ENCODE measurements around the gene VTCN1.

VTCN1 gene

DNA sequence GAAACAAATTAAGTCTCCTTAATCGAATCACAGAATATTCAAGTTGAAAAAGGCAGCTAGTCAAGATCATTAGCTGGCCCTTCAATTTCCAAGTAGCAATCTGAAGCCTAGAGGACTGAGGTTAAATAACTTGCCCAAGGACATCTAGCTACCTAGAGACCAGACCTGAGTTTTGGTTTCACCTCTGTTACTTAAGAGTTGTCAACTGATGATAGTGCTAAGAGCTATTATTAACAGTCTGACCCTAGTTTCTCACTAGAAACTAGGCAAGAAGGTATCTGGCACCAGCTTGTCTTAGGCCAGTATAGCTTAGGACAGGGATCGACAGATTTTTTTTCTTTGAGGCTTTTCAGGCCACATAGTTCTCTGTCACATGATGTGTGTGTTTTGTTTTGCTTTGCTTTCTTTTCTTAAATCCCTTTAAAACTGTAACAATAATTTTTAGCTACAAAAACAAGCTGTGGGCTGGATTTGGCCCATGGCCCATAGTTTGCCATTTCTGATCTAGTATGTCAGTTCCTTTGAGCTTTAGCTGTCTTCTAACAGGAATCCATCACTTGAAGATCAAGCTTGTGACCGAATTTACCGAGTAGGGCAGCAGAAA is 112.3 kb downstream of the VTCN1 start:
- no peak for DNase-seq (ENCODE audit: low read depth in 4 of 4, low spot score in 1 of 4)

DNA sequence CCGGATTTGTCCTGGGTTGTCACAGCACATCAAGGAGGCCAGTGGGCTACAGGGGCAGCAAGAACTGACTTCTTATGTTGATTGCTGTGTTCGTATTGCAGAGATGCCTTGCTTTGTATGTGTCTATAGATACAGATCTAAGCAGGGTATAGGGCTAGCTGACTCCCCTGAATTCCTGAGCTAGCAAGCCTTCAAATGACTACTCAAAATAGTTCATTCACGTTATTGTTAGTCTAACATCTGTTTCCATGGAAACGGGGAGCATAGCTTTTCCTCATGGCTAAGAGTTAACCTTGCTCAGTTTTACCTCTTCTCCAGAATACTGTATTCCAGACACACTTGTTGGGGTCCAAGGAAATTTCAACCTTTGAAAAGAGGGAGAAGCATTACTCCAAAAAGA is 113.3 kb downstream of the VTCN1 start:
- DNase-seq (ENCODE audit: low read depth in 4 of 4, low spot score in 1 of 4): no peak

DNA sequence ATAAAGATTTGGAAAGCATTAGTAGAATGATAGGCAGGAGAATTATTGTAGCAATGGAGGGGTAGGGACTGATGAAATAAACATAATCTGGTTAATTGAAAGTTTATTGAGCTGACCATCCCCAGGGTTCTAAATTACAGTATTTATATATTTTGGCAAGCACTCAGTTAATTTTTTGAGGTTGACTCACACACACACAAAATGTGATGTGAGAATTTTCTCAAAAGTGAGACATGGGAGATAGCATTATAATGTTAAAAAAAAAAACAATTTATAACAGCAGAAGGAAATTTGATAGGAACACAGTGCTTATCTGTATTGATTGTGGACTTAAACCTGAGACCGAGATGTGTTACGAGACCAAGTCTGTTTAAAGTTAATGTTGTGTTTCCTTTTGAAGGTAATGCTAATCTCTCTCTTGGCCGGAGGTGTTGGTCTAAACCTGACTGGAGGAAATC is 113.7 kb downstream of the VTCN1 start:
- DNase-seq (ENCODE audit: low read depth in 4 of 4, low spot score in 1 of 4): no peak

DNA sequence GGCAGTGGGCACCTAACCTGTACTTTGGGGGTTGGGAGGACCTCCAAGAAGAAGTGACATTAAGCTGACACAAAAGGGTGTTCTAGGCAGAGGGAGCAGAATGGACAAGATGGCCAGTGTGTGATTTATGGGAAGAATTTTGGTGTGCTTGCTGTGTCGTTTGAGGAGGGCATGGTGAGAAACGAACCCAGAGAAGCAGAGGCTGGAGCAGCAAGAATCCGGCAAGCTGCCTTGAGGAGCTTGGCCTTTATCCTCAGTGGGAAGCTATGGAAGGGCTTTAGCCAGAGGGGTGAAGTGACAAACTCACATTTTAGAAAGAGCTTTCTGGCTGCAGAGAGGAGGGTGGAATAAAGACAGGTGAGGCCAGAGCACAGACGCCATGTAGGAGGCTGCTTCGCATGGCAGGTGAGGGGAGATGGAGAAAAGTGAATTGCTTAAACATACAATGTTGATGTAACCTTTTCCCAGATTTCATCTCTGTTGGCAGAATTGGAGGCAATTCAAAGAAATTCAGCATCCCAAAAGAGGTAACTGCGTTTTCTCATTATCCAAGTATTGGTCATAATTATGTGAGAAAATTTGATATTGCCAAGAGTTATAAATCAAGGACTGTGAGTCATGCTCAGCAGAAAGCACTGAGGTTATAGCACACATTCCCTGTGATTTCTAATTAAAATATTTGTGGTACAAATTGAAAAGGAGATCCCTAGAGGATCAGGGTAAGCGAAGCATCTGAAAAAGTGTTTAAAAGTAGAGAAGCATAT is 115.7 kb downstream of the VTCN1 start:
- DNase-seq (ENCODE audit: low read depth in 4 of 4, low spot score in 1 of 4): no peak

DNA sequence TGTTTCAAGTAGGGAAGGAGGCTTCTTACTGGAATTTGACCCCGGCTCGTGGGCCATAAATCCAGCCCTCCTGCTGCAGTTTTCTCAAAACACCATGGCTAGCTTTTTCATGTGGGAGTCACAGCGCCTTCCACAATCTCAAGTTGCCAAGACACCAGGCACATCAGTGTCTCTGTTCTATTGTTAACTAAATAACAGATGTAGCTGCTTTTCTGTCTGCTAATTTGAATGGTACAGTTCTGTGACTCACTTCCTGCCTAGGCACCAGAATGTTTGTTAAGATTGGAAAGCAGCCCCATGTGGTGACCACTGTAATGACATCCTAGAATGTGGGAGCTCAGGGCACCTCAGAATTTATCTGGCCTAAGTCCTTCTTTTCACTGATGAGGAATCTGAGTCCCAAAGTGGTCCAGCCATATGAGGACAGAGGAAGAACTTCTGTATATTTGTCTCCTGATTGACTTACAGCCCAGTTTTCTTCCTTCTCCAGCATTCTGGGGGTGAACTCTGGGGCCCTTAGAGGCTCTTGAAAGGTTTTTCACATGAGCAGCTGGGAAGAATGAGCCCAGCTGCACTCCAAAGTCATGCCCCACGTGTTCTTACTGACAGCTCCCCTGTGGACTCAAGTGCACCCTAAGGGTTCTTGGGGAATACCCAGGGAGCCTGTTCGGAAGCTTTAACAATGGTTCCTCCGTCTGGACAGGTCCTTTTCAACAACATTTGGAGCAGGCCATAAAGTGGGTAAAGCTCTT is 116.7 kb downstream of the VTCN1 start:
- DNase-seq (ENCODE audit: low read depth in 4 of 4, low spot score in 1 of 4): no peak

Measured in stimulated activated CD4-positive, alpha-beta T cell treated with anti-CD3 and anti-CD28 coated beads, Interleukin-1b, Interleukin-23, amount 100 ng/mL, for 24 hours (primary cell).